ENCODE data around the gene SMU1. TPM values are rescaled to one million over a fixed set of nuclear protein-coding genes. Genes with fewer than 3 reads are reported as not detected.

The SMU1 gene
- total and polyA plus RNA-seq, 12 donors = 6.9 to 28.3 (median 21.5) TPM

GRCh38 chr9:33043671-33044070, 32.8 kb downstream of the SMU1 start:
- 35 to 43% (median 37%) methylated on average over 8 of the region's 8 CpGs for WGBS, 4 donors
- H3K9me3 ChIP-seq (replicated peaks in 1 of 3) = no peaks in the 10 kb centered on the region
- H3K27ac ChIP-seq = peak overlapping the region in 4 of 5 donors; percentile 94 to 99 (median 97)
- peaks cover 0 to 47% of the 10 kb centered on the region in 2 donors for H3K36me3 ChIP-seq (replicated peaks in 1 of 2)
- no peak for TF ChIP-seq POLR2A (IDR thresholded peaks at IDR 0.05)
- TF ChIP-seq CTCF (IDR thresholded peaks at IDR 0.05) = peak in 1 of 6 experiments; percentile 9
- intact Hi-C loops (cut with DNase I) = no loop called here
- peak overlapping the region in 2 of 4 donors; percentile 53 to 91 for H3K4me3 ChIP-seq
- no peak for DNase-seq
- no peaks in the 10 kb centered on the region for H3K27me3 ChIP-seq
- H3K4me1 ChIP-seq (replicated peaks in 1 of 2) = peaks cover 0 to 20% of the 10 kb centered on the region in 2 donors

GRCh38 chr9:33042473-33042872, 34.0 kb downstream of the SMU1 start:
- DNase-seq = no peak
- no peak for TF ChIP-seq POLR2A (IDR thresholded peaks at IDR 0.05)
- TF ChIP-seq CTCF (IDR thresholded peaks at IDR 0.05) = no peak
- 62 to 73% (median 67%) methylated on average over 8 of the region's 8 CpGs for WGBS, 4 donors
- Histone ChIP-seq H3K36me3 (replicated peaks in 1 of 2) (peaks cover 0 to 47% of the 10 kb centered on the region in 2 donors), H3K4me1 (replicated peaks in 1 of 2) (peaks cover 0 to 20% of the 10 kb centered on the region in 2 donors), H3K9me3 (replicated peaks in 1 of 3) (no peaks in the 10 kb centered on the region), H3K4me3 (no peak overlapping the region), H3K27me3 (no peaks in the 10 kb centered on the region), H3K27ac (peak overlapping the region in 2 of 5 donors; percentile 8 to 15)
- intact Hi-C loops (cut with DNase I) = no loop called here

GRCh38 chr9:33041432-33042188, 34.9 kb downstream of the SMU1 start:
- WGBS, 4 donors = 76 to 85% (median 80%) methylated on average over 10 of the region's 10 CpGs
- H3K36me3 ChIP-seq (replicated peaks in 1 of 2) = peaks cover 0 to 47% of the 10 kb centered on the region in 2 donors
- intact Hi-C loops (cut with DNase I) = no loop called here

More at GRCh38 chr9:33041432-33042188, 34.9 kb downstream of the SMU1 start:
- Histone ChIP-seq H3K27me3 (no peaks in the 10 kb centered on the region), H3K9me3 (replicated peaks in 1 of 3) (no peaks in the 10 kb centered on the region), H3K4me3 (no peak overlapping the region), H3K27ac (peak overlapping the region in 1 of 5 donors; percentile 15), H3K4me1 (replicated peaks in 1 of 2) (peaks cover 0 to 20% of the 10 kb centered on the region in 2 donors)
- no peak for TF ChIP-seq CTCF (IDR thresholded peaks at IDR 0.05)
- TF ChIP-seq POLR2A (IDR thresholded peaks at IDR 0.05) = no peak
- DNase-seq = no peak

Data from adrenal gland (tissue), 12 donors.